GM23338 (cell line): Measurements from ENCODE around the gene SLFN5.

Experiments used
- CREB1 ChIP-seq: fragments of 250-450 bp; sonication (Bioruptor Pico); IDR thresholded peaks from 2 replicates; pipeline ENCODE4 v1.5.0; 2020; ENCODE audit warnings: low read depth, mild to moderate bottlenecking, moderate library complexity
- EZH2 ChIP-seq: fragments of 200-600 bp; sonication (generic); IDR thresholded peaks from one replicate; pipeline ENCODE4 v1.8.0; 2017; ENCODE audit warnings: antibody characterized with exemption, mild to moderate bottlenecking, low read depth; ENCODE audit not compliant: unreplicated experiment
- EZH2phosphoT487 ChIP-seq: fragments of 200-600 bp; sonication (generic); IDR thresholded peaks from one replicate; pipeline ENCODE4 v1.8.1; 2018; ENCODE audit warnings: antibody characterized with exemption; ENCODE audit not compliant: unreplicated experiment
- JUNB ChIP-seq: IDR thresholded peaks from one replicate; pipeline ENCODE4 v1.6.1; 2016; ENCODE audit warnings: antibody characterized with exemption; ENCODE audit not compliant: unreplicated experiment
- POLR2AphosphoS5 ChIP-seq: IDR thresholded peaks from 2 replicates; pipeline ENCODE4 v1.6.1; 2016; ENCODE audit warnings: antibody characterized with exemption, low read depth
- ZNF331 ChIP-seq: fragments of 250-450 bp; sonication (Bioruptor Pico); IDR thresholded peaks from 2 replicates; pipeline ENCODE4 v1.5.0; 2020; ENCODE audit warnings: low read depth, mild to moderate bottlenecking, moderate library complexity
- TF ChIP-seq, protein P1 (sequence below), 2 experiments: fragments of 200-600 bp in 1 of 2; sonication (generic) in 1 of 2; conservative IDR thresholded peaks; 2 replicates each; pipeline versions ENCODE4 v1.5.1 to v1.6.1; 2016 to 2017; ENCODE audit warnings: antibody characterized with exemption in 2 of 2, low read depth in 2 of 2, mild to moderate bottlenecking in 2 of 2, moderate library complexity in 1 of 2
- TF ChIP-seq, protein P2 (sequence below): IDR thresholded peaks from one replicate; pipeline ENCODE4 v1.6.1; 2018; ENCODE audit warnings: antibody characterized with exemption; ENCODE audit not compliant: unreplicated experiment
- TF ChIP-seq, protein P3 (sequence below): IDR thresholded peaks from 2 replicates; pipeline ENCODE4 v1.6.1; 2016; ENCODE audit warnings: antibody characterized with exemption

DNA sequence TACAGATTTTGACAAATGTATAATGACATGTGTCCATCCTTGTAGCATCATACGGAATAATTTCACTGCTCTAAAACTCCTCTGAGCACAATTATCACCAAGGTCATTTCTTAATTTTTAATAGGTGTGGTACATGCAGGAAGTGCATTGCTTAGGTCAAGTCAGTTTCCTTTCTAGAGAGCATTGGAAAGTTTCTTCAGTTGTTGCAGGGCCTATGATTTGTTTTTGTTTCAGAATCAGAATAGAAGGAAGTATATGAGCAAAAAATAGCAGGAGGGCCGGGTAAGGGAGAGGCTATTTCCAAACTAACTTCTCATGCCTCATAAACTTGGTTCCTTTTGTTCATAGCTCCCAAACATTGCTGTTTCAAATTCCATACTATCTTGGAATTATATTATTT is 24.0 kb upstream of the SLFN5 start:
- TF ChIP-seq, protein P1, sequence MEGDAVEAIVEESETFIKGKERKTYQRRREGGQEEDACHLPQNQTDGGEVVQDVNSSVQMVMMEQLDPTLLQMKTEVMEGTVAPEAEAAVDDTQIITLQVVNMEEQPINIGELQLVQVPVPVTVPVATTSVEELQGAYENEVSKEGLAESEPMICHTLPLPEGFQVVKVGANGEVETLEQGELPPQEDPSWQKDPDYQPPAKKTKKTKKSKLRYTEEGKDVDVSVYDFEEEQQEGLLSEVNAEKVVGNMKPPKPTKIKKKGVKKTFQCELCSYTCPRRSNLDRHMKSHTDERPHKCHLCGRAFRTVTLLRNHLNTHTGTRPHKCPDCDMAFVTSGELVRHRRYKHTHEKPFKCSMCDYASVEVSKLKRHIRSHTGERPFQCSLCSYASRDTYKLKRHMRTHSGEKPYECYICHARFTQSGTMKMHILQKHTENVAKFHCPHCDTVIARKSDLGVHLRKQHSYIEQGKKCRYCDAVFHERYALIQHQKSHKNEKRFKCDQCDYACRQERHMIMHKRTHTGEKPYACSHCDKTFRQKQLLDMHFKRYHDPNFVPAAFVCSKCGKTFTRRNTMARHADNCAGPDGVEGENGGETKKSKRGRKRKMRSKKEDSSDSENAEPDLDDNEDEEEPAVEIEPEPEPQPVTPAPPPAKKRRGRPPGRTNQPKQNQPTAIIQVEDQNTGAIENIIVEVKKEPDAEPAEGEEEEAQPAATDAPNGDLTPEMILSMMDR (conservative IDR thresholded peaks at IDR 0.05; ENCODE audit: low read depth in 2 of 2) = no peak
- no peak for TF ChIP-seq EZH2phosphoT487
- TF ChIP-seq, protein P2, sequence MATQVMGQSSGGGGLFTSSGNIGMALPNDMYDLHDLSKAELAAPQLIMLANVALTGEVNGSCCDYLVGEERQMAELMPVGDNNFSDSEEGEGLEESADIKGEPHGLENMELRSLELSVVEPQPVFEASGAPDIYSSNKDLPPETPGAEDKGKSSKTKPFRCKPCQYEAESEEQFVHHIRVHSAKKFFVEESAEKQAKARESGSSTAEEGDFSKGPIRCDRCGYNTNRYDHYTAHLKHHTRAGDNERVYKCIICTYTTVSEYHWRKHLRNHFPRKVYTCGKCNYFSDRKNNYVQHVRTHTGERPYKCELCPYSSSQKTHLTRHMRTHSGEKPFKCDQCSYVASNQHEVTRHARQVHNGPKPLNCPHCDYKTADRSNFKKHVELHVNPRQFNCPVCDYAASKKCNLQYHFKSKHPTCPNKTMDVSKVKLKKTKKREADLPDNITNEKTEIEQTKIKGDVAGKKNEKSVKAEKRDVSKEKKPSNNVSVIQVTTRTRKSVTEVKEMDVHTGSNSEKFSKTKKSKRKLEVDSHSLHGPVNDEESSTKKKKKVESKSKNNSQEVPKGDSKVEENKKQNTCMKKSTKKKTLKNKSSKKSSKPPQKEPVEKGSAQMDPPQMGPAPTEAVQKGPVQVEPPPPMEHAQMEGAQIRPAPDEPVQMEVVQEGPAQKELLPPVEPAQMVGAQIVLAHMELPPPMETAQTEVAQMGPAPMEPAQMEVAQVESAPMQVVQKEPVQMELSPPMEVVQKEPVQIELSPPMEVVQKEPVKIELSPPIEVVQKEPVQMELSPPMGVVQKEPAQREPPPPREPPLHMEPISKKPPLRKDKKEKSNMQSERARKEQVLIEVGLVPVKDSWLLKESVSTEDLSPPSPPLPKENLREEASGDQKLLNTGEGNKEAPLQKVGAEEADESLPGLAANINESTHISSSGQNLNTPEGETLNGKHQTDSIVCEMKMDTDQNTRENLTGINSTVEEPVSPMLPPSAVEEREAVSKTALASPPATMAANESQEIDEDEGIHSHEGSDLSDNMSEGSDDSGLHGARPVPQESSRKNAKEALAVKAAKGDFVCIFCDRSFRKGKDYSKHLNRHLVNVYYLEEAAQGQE = no peak
- TF ChIP-seq, protein P3, sequence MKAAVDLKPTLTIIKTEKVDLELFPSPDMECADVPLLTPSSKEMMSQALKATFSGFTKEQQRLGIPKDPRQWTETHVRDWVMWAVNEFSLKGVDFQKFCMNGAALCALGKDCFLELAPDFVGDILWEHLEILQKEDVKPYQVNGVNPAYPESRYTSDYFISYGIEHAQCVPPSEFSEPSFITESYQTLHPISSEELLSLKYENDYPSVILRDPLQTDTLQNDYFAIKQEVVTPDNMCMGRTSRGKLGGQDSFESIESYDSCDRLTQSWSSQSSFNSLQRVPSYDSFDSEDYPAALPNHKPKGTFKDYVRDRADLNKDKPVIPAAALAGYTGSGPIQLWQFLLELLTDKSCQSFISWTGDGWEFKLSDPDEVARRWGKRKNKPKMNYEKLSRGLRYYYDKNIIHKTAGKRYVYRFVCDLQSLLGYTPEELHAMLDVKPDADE = no peak
- no peak for TF ChIP-seq POLR2AphosphoS5
- no peak for TF ChIP-seq ZNF331 (CRISPR knock-in tag)
- TF ChIP-seq EZH2 = no peak
- TF ChIP-seq CREB1 (CRISPR knock-in tag) = no peak
- no peak for TF ChIP-seq JUNB
